HEK293 (cell line): ENCODE data around the gene SPACA9.
A peak's percentile ranks its signal among the peaks of the same experiment; 100 is the strongest.

Experiments used
- CTCF ChIA-PET: fragments of 350-600 bp; formaldehyde crosslinking; extraction: SDS; loops from one replicate; lab custom pipeline; 2021; ENCODE audit warnings: antibody characterized with exemption; lab: Yijun Ruan, JAX
- POLR2A ChIA-PET: fragments of 300-600 bp; formaldehyde crosslinking; extraction: SDS; loops from one replicate; lab custom pipeline; 2020; ENCODE audit warnings: antibody characterized with exemption, inconsistent platforms; lab: Yijun Ruan, JAX
- H3K27ac ChIP-seq: fragments of 200-500 bp; sonication (Bioruptor generic); 2 replicates; pipeline ENCODE4 v1.5.1; 2014; ENCODE audit warnings: low read depth, low read length, control low read depth, inconsistent platforms; ENCODE audit errors: extremely low read depth
- H3K36me3 ChIP-seq, 2 experiments: fragments of 200-500 bp in 1 of 2; sonication (Bioruptor generic) in 1 of 2; 1 replicate in 1 of 2; 2 replicates in 1 of 2; pipeline ENCODE4 v1.5.1; 2014 to 2017; ENCODE audit warnings: inconsistent platforms in 2 of 2, low read length in 2 of 2; ENCODE audit not compliant: control insufficient read depth in 2 of 2, insufficient read depth in 1 of 2
- H3K4me1 ChIP-seq: fragments of 200-500 bp; sonication (Bioruptor generic); 2 replicates; pipeline ENCODE4 v1.5.1; 2014; ENCODE audit warnings: mild to moderate bottlenecking, low read length, inconsistent platforms; ENCODE audit not compliant: control insufficient read depth, insufficient read depth
- H3K4me3 ChIP-seq: 2 replicates; pipeline ENCODE4 v1.5.1; 2011; ENCODE audit warnings: low read depth, mild to moderate bottlenecking, control low read depth, low read length, moderate library complexity
- H3K9me3 ChIP-seq: fragments of 200-500 bp; sonication (Bioruptor generic); 2 replicates; pipeline ENCODE4 v1.5.1; 2014; ENCODE audit warnings: low read depth, low read length, inconsistent platforms; ENCODE audit not compliant: control insufficient read depth, insufficient read depth
- GLIS2 ChIP-seq: fragments of 450-650 bp; formaldehyde crosslinking; IDR thresholded peaks from 2 replicates; pipeline ENCODE4 v1.5.1; 2016; ENCODE audit warnings: missing biosample characterization, missing genetic modification characterization
- OSR2 ChIP-seq: fragments of 450-650 bp; formaldehyde crosslinking; IDR thresholded peaks from 2 replicates; pipeline ENCODE4 v1.5.1; 2016; ENCODE audit warnings: missing biosample characterization, missing genetic modification characterization
- TRIM28 ChIP-seq: IDR thresholded peaks from 2 replicates; pipeline ENCODE4 v1.6.1; 2011; ENCODE audit warnings: low read length, control low read depth, borderline replicate concordance
- ZNF366 ChIP-seq: fragments of 450-650 bp; formaldehyde crosslinking; conservative IDR thresholded peaks from 2 replicates; pipeline ENCODE4 v1.5.1; 2016; ENCODE audit warnings: missing biosample characterization, missing genetic modification characterization
- ZNF529 ChIP-seq: fragments of 450-650 bp; formaldehyde crosslinking; IDR thresholded peaks from 2 replicates; pipeline ENCODE4 v1.5.1; 2017; ENCODE audit warnings: missing genetic modification characterization, missing biosample characterization; ENCODE audit not compliant: insufficient replicate concordance
- ZNF585B ChIP-seq: fragments of 450-650 bp; formaldehyde crosslinking; IDR thresholded peaks from 2 replicates; pipeline ENCODE4 v1.5.1; 2016; ENCODE audit warnings: missing biosample characterization, missing genetic modification characterization
- ZNF76 ChIP-seq: fragments of 450-650 bp; formaldehyde crosslinking; IDR thresholded peaks from 2 replicates; pipeline ENCODE4; 2016; ENCODE audit warnings: low read depth, missing biosample characterization, missing genetic modification characterization, borderline replicate concordance
- ZNF785 ChIP-seq: fragments of 450-650 bp; formaldehyde crosslinking; IDR thresholded peaks from 2 replicates; pipeline ENCODE4 v1.5.1; 2016; ENCODE audit warnings: missing biosample characterization, missing genetic modification characterization
- TF ChIP-seq, protein P1 (sequence below): fragments of 450-650 bp; formaldehyde crosslinking; IDR thresholded peaks from 2 replicates; pipeline ENCODE4 v1.5.1; 2016; ENCODE audit warnings: missing biosample characterization, missing genetic modification characterization
- TF ChIP-seq, protein P2 (sequence below): fragments of 450-650 bp; formaldehyde crosslinking; IDR thresholded peaks from 2 replicates; pipeline ENCODE4 v1.5.1; 2016; ENCODE audit warnings: missing biosample characterization, missing genetic modification characterization
- TF ChIP-seq, protein P3 (sequence below): sonication (generic); formaldehyde crosslinking; IDR thresholded peaks from 2 replicates; pipeline ENCODE4 v1.8.1; 2022; ENCODE audit warnings: mild to moderate bottlenecking, moderate library complexity, missing genetic modification reagents
- TF ChIP-seq, protein P4 (sequence below): fragments of 450-650 bp; formaldehyde crosslinking; IDR thresholded peaks from 2 replicates; pipeline ENCODE4 v1.5.1; 2016; ENCODE audit warnings: missing biosample characterization, missing genetic modification characterization
- TF ChIP-seq, protein P5 (sequence below): fragments of 450-650 bp; formaldehyde crosslinking; IDR thresholded peaks from 2 replicates; pipeline ENCODE4 v1.5.1; 2016; ENCODE audit warnings: missing biosample characterization, missing genetic modification characterization

Gene SPACA9

DNA sequence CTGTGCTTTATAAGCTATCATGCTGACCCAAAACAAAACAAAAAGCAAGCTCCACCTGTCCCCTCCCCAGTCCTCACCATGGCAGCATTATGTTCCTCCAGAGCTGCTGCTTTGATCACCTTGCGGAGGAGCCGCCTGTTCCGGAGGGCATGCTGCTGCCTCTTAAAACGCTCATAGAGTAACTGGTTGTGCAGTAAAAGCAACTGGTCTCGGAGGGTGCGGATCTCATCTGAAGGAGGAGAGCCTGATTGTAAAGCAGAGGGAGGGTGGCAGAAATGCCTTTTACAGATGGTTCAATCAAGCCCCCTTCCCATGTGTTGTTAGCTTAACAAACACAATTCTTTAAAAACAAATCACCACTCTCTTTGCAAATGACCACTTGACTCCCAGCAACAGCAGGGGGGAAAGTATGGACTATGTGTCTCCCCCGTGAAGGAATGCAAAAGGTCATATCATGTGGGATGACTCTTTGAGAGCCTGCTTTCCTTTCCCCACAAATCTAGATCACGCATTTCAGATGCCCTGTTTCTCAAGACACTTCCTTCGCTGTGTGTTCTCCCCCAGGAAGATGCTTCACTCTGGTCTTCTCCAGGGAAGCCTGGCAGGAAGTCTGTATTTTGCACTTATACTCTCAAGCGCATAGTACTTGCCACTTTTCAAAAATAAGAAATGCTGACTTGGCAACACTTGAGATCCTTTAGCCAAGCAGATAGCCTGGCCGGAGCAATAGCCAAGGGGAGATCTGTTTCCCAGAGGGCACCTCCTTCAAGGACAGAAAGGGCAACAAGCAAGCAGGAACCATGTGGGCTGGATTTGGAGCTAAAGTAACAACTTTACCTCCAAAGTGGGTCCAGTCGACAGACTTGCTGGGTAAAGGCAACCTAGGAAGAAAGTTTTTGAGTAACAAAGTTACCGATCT, 25.1 kb downstream of the SPACA9 start:
- Histone ChIP-seq H3K4me3 (no peak overlapping the region), H3K36me3 (peaks cover 4 to 81% of the 10 kb centered on the region in 2 experiments; a peak in 2 of 3 replicates), H3K4me1 (no peaks in the 10 kb centered on the region), H3K27ac (no peak overlapping the region), H3K9me3 (no peaks in the 10 kb centered on the region)
- TF ChIP-seq, protein P1, sequence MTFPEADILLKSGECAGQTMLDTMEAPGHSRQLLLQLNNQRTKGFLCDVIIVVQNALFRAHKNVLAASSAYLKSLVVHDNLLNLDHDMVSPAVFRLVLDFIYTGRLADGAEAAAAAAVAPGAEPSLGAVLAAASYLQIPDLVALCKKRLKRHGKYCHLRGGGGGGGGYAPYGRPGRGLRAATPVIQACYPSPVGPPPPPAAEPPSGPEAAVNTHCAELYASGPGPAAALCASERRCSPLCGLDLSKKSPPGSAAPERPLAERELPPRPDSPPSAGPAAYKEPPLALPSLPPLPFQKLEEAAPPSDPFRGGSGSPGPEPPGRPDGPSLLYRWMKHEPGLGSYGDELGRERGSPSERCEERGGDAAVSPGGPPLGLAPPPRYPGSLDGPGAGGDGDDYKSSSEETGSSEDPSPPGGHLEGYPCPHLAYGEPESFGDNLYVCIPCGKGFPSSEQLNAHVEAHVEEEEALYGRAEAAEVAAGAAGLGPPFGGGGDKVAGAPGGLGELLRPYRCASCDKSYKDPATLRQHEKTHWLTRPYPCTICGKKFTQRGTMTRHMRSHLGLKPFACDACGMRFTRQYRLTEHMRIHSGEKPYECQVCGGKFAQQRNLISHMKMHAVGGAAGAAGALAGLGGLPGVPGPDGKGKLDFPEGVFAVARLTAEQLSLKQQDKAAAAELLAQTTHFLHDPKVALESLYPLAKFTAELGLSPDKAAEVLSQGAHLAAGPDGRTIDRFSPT (tag by site-specific recombination): no peak
- no peak for TF ChIP-seq ZNF585B (tag by site-specific recombination)
- no peak for TF ChIP-seq ZNF785 (tag by site-specific recombination)
- no peak for TF ChIP-seq OSR2
- TF ChIP-seq, protein P2, sequence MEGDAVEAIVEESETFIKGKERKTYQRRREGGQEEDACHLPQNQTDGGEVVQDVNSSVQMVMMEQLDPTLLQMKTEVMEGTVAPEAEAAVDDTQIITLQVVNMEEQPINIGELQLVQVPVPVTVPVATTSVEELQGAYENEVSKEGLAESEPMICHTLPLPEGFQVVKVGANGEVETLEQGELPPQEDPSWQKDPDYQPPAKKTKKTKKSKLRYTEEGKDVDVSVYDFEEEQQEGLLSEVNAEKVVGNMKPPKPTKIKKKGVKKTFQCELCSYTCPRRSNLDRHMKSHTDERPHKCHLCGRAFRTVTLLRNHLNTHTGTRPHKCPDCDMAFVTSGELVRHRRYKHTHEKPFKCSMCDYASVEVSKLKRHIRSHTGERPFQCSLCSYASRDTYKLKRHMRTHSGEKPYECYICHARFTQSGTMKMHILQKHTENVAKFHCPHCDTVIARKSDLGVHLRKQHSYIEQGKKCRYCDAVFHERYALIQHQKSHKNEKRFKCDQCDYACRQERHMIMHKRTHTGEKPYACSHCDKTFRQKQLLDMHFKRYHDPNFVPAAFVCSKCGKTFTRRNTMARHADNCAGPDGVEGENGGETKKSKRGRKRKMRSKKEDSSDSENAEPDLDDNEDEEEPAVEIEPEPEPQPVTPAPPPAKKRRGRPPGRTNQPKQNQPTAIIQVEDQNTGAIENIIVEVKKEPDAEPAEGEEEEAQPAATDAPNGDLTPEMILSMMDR (tag by site-specific recombination): no peak
- TF ChIP-seq TRIM28: no peak
- TF ChIP-seq, protein P3, sequence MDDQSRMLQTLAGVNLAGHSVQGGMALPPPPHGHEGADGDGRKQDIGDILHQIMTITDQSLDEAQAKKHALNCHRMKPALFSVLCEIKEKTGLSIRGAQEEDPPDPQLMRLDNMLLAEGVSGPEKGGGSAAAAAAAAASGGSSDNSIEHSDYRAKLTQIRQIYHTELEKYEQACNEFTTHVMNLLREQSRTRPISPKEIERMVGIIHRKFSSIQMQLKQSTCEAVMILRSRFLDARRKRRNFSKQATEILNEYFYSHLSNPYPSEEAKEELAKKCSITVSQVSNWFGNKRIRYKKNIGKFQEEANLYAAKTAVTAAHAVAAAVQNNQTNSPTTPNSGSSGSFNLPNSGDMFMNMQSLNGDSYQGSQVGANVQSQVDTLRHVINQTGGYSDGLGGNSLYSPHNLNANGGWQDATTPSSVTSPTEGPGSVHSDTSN (CRISPR knock-in tag): no peak
- no peak for TF ChIP-seq ZNF76 (tag by site-specific recombination)
- ChIA-PET POLR2A (no interaction called here), CTCF (interaction anchor here (0.7 to 6.6 kb wide), 12 partner anchors 8 to 397 kb away, joined by 3 to 160 read pairs (median 9); partner anchors contain the start of genes AK8 and SPACA9)

DNA sequence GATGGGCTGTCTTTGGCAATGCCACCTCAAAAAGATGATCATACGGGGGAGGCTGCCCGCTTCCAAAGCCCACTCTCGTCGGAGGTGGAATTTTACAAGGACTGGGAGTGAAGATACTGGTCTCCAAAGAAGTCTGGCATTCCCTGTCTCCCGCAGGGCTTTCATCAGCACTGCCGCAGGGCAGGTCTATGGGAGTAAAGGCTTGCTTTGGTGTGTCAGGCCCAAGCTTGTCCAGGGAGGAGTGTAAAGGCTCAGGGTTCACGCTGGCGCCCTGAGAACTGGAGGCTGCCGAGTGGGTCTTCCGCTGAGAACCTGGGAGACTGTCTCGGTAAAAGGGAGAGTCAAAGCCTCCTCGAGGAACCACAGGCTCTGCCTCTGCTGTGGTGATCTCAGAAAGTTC, 27.0 kb downstream of the SPACA9 start:
- Histone ChIP-seq H3K4me1 (no peaks in the 10 kb centered on the region), H3K36me3 (peaks cover 9 to 81% of the 10 kb centered on the region in 2 experiments; a peak in 2 of 3 replicates)
- TF ChIP-seq ZNF529 (tag by site-specific recombination) (no peak), GLIS2 (tag by site-specific recombination) (no peak)
- TF ChIP-seq, all 188 proteins: peak for 0
- H3K27ac ChIP-seq: no peak overlapping the region
- no peaks in the 10 kb centered on the region for H3K9me3 ChIP-seq
- H3K4me3 ChIP-seq: no peak overlapping the region
- CTCF ChIA-PET: interaction anchor here (0.6 to 1.6 kb wide), 8 partner anchors 10 to 801 kb away, joined by 3 to 5 read pairs (median 3); no protein-coding TSS in a partner anchor
- POLR2A ChIA-PET: interaction anchor here (0.8 kb wide), 1 partner anchor 21 kb away, joined by 3 read pairs; no protein-coding TSS in a partner anchor

DNA sequence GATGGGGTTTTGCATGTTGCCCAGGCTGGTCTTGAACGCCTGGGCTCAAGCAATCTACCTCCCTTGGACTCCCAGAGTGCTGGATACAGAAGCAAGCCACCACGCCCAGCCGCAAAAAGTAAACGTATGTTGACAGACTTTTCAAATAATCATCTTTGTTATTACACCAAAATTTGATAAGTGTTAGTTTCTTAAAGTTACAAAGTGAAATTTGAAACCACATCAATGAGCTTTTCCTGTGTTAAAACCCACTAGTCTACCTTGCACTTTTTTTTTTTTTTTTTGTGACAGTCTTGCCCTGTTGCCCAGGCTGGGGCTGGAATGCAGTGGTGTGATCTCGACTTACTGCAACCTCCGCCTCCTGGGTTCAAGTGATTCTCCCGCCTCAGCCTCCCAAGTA, 29.9 kb downstream of the SPACA9 start:
- no peak overlapping the region for H3K4me3 ChIP-seq
- no peaks in the 10 kb centered on the region for H3K4me1 ChIP-seq
- ChIA-PET CTCF (interaction anchor here (0.6 to 16.4 kb wide), 8 partner anchors 6 to 114 kb away, joined by 3 to 160 read pairs (median 4); no protein-coding TSS in a partner anchor), POLR2A (no interaction called here)
- H3K9me3 ChIP-seq: no peaks in the 10 kb centered on the region
- TF ChIP-seq ZNF366 (tag by site-specific recombination): no peak
- TF ChIP-seq, protein P4, sequence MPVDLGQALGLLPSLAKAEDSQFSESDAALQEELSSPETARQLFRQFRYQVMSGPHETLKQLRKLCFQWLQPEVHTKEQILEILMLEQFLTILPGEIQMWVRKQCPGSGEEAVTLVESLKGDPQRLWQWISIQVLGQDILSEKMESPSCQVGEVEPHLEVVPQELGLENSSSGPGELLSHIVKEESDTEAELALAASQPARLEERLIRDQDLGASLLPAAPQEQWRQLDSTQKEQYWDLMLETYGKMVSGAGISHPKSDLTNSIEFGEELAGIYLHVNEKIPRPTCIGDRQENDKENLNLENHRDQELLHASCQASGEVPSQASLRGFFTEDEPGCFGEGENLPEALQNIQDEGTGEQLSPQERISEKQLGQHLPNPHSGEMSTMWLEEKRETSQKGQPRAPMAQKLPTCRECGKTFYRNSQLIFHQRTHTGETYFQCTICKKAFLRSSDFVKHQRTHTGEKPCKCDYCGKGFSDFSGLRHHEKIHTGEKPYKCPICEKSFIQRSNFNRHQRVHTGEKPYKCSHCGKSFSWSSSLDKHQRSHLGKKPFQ (tag by site-specific recombination): no peak
- TF ChIP-seq, protein P5, sequence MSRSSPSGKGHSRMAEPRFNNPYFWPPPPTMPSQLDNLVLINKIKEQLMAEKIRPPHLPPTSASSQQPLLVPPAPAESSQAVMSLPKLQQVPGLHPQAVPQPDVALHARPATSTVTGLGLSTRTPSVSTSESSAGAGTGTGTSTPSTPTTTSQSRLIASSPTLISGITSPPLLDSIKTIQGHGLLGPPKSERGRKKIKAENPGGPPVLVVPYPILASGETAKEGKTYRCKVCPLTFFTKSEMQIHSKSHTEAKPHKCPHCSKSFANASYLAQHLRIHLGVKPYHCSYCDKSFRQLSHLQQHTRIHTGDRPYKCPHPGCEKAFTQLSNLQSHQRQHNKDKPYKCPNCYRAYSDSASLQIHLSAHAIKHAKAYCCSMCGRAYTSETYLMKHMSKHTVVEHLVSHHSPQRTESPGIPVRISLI (tag by site-specific recombination): peak; percentile 71; the same call in 1 of the 2 replicates
- H3K36me3 ChIP-seq: peaks cover 9 to 80% of the 10 kb centered on the region in 2 experiments
- H3K27ac ChIP-seq: no peak overlapping the region
